GM12878 (cell line): ENCODE results near the gene PRPF4. TPM values are rescaled to one million over a fixed set of nuclear protein-coding genes. Genes with fewer than 3 reads are reported as not detected.

Source experiments
- BHLHE40 ChIP-seq, 2 experiments: fragments of 450-650 bp in 1 of 2; IDR thresholded peaks; 2 replicates each; pipeline ENCODE4 v1.6.1; 2011 to 2017; ENCODE audit warnings: low read depth in 2 of 2, borderline replicate concordance in 1 of 2, improper control_type of control experiment in 1 of 2, low read length in 1 of 2, mild to moderate bottlenecking in 1 of 2
- BMI1 ChIP-seq: fragments of 450-650 bp; IDR thresholded peaks from 2 replicates; pipeline ENCODE4 v1.6.1; 2016; ENCODE audit warnings: mild to moderate bottlenecking, moderate library complexity, borderline replicate concordance
- CHD4 ChIP-seq: fragments of 200-600 bp; sonication (generic); IDR thresholded peaks from 2 replicates; pipeline ENCODE4 v1.6.1; 2016; ENCODE audit warnings: mild to moderate bottlenecking
- E2F4 ChIP-seq: IDR thresholded peaks from 2 replicates; pipeline ENCODE4 v1.6.1; 2012; ENCODE audit warnings: low read depth, low read length, improper control_type of control experiment
- E2F8 ChIP-seq: fragments of 450-650 bp; IDR thresholded peaks from 2 replicates; pipeline ENCODE4 v1.6.1; 2018; ENCODE audit warnings: mild to moderate bottlenecking, low read depth, moderate library complexity; ENCODE audit not compliant: partially characterized antibody
- HDGF ChIP-seq: fragments of 450-650 bp; IDR thresholded peaks from 2 replicates; pipeline ENCODE4 v1.6.1; 2016; ENCODE audit warnings: antibody characterized with exemption
- IRF4 ChIP-seq: IDR thresholded peaks from 2 replicates; pipeline ENCODE4 v1.6.1; 2011; ENCODE audit warnings: low read depth, low read length
- IRF5 ChIP-seq: fragments of 450-650 bp; IDR thresholded peaks from 2 replicates; pipeline ENCODE4 v1.6.1; 2017; ENCODE audit warnings: borderline replicate concordance
- MLLT1 ChIP-seq: fragments of 450-650 bp; IDR thresholded peaks from 2 replicates; pipeline ENCODE4 v1.6.1; 2016; ENCODE audit warnings: mild to moderate bottlenecking
- MYB ChIP-seq: fragments of 150-350 bp; IDR thresholded peaks from 2 replicates; pipeline ENCODE4 v1.6.1; 2014; ENCODE audit warnings: mild to moderate bottlenecking, low read depth, low read length, borderline replicate concordance
- MYC ChIP-seq: IDR thresholded peaks from 2 replicates; pipeline ENCODE4 v1.6.1; 2011; ENCODE audit warnings: mild to moderate bottlenecking, low read length, moderate library complexity, inconsistent platforms; ENCODE audit not compliant: insufficient read depth, insufficient replicate concordance, insufficient read length, severe bottlenecking
- NR2C1 ChIP-seq: fragments of 450-650 bp; IDR thresholded peaks from 2 replicates; pipeline ENCODE4 v1.6.1; 2017; ENCODE audit warnings: antibody characterized with exemption, mild to moderate bottlenecking, moderate library complexity
- NR2F1 ChIP-seq: fragments of 450-650 bp; conservative IDR thresholded peaks from 2 replicates; pipeline ENCODE4 v1.6.1; 2017; ENCODE audit warnings: mild to moderate bottlenecking
- PKNOX1 ChIP-seq: fragments of 450-650 bp; IDR thresholded peaks from 2 replicates; pipeline ENCODE4 v1.6.1; 2016; ENCODE audit warnings: mild to moderate bottlenecking
- PML ChIP-seq: IDR thresholded peaks from 2 replicates; pipeline ENCODE4 v1.6.1; 2012; ENCODE audit warnings: low read length, inconsistent platforms
- RB1 ChIP-seq: fragments of 450-650 bp; formaldehyde crosslinking; IDR thresholded peaks from 2 replicates; pipeline ENCODE4 v1.6.1; 2017; ENCODE audit warnings: mild to moderate bottlenecking, borderline replicate concordance
- SMAD5 ChIP-seq: IDR thresholded peaks from 2 replicates; pipeline ENCODE4 v1.6.1; 2016; ENCODE audit warnings: antibody characterized with exemption, low read depth
- SPI1 ChIP-seq: IDR thresholded peaks from 2 replicates; pipeline ENCODE4 v1.6.1; 2011; ENCODE audit warnings: low read depth, mild to moderate bottlenecking, low read length, moderate library complexity, borderline replicate concordance; ENCODE audit not compliant: insufficient read depth
- SREBF1 ChIP-seq: IDR thresholded peaks from 2 replicates; pipeline ENCODE4 v1.6.1; 2012; ENCODE audit warnings: mild to moderate bottlenecking, low read length
- WRNIP1 ChIP-seq: IDR thresholded peaks from 2 replicates; pipeline ENCODE4 v1.6.1; 2011; ENCODE audit warnings: low read depth, low read length, improper control_type of control experiment, borderline replicate concordance
- YY1 ChIP-seq: IDR thresholded peaks from 2 replicates; pipeline ENCODE4 v1.6.1; 2011; ENCODE audit warnings: low read depth, mild to moderate bottlenecking, low read length
- polyA plus RNA-seq, 11 experiments: library from polyadenylated mRNA; depleted of rRNA in 4 of 11; unstranded in 6 of 11; stranded (reverse) in 5 of 11; fragments of >200 nt; fragmentation: Nextera tagmentation in 4 of 11; fragmentation: Illumina TruSeq in 1 of 11; extraction: Ambion mirVana in 4 of 11; extraction: Trizol in 1 of 11; gene quantifications; 1 replicate in 1 of 11; 2 replicates in 10 of 11; pipeline versions ENCODE4 v1.2.1 to v1.2.3, GENCODE V29; 2011 to 2016; ENCODE audit warnings: inconsistent platforms in 2 of 11, missing spikeins in 2 of 11, low read depth in 1 of 11
- total RNA-seq, 4 experiments: library from RNA; depleted of rRNA in 3 of 4; stranded (reverse); fragments of >200 nt in 3 of 4; fragmentation: Illumina TruSeq in 1 of 4; extraction: Trizol in 1 of 4; gene quantifications; 2 replicates each; pipeline versions ENCODE4 v1.2.1 to v1.2.3, GENCODE V29; 2013 to 2021

Gene PRPF4
- total and polyA plus RNA-seq, 10 of the 15 experiments (the other 5 are each of a cell fraction or from before 2014, with no cell fraction given): 23.0 to 48.1 (median 39.2) TPM

- peak; percentile 57; the same call in 1 of the 2 replicates for TF ChIP-seq MLLT1
- peak; percentile 45 for TF ChIP-seq MYC
- TF ChIP-seq IRF4: 0 out of 2 replicates have a peak, but pooled peaks have one; percentile 8
- peak; percentile 95 for TF ChIP-seq SMAD5
- peak; percentile 66 for TF ChIP-seq E2F8
- TF ChIP-seq MYB: no peak
- TF ChIP-seq BHLHE40 (IDR thresholded peaks at IDR 0.05; ENCODE audit: borderline replicate concordance in 1 of 2, low read depth in 2 of 2, low read length in 1 of 2): peak; percentile 51 to 61; a peak in 2 of 4 replicates
- no peak for TF ChIP-seq WRNIP1
- TF ChIP-seq SREBF1: peak; percentile 69; the same call in 1 of the 2 replicates
- peak; percentile 85 for TF ChIP-seq NR2F1
- peak; percentile 95 for TF ChIP-seq PML
- TF ChIP-seq NR2C1: peak; percentile 95
- TF ChIP-seq RB1: peak; percentile 66; the same call in 1 of the 2 replicates
- no peak for TF ChIP-seq CHD4
- TF ChIP-seq IRF5: peak; percentile 37; the same call in 1 of the 2 replicates
- peak; percentile 78 for TF ChIP-seq PKNOX1
- TF ChIP-seq BMI1: peak; percentile 38; the same call in 1 of the 2 replicates
- TF ChIP-seq E2F4: peak; percentile 80
- TF ChIP-seq HDGF: peak; percentile 95; the same call in 1 of the 2 replicates
- TF ChIP-seq SPI1: peak; percentile 73; the same call in 1 of the 2 replicates
- peak; percentile 94 for TF ChIP-seq YY1
These were observed at the start of gene PRPF4, which contains the start of gene CDC26 (continued) for GRCh38 chr9:113275157-113276131.
